ES-I3 (cell line): ENCODE results near the gene LDB1.

Source experiments
- H3K36me3 ChIP-seq: 2 replicates; pipeline ENCODE4 v1.6.1; 2013; ENCODE audit warnings: mild to moderate bottlenecking, low read length, control low read depth, moderate library complexity; ENCODE audit not compliant: insufficient read depth
- H3K4me1 ChIP-seq: 2 replicates; pipeline ENCODE4 v1.6.1; 2013; ENCODE audit warnings: mild to moderate bottlenecking, control low read depth, low read length; ENCODE audit not compliant: insufficient read depth
- H3K9ac ChIP-seq: 2 replicates; pipeline ENCODE4 v1.6.1; 2013; ENCODE audit warnings: low read depth, mild to moderate bottlenecking, low read length, moderate library complexity
- H3K9me3 ChIP-seq: 2 replicates; pipeline ENCODE4 v1.6.1; 2013; ENCODE audit warnings: mild to moderate bottlenecking, low read length, moderate library complexity; ENCODE audit not compliant: control insufficient read depth, insufficient read depth

Gene LDB1

DNA sequence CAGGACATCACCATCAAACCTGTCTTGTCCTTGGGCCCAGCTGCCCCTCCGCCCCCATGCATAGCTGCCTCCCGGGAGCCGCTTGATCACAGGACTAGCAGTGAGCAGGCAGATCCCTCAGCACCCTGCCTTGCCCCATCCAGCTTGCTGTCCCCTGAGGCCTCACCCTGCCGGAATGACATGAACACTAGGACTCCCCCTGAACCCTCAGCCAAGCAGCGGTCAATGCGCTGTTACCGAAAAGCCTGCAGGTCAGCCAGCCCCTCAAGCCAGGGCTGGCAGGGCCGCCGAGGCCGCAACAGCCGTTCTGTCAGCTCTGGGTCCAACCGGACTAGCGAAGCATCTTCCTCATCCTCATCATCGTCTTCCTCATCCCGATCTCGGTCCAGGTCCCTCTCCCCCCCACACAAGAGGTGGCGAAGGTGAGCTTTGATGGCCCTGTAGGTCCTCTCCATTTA lies 26.8 kb upstream of the LDB1 start:
- Histone ChIP-seq H3K9ac (no peak overlapping the region), H3K36me3 (peaks cover 50% of the 10 kb centered on the region)

DNA sequence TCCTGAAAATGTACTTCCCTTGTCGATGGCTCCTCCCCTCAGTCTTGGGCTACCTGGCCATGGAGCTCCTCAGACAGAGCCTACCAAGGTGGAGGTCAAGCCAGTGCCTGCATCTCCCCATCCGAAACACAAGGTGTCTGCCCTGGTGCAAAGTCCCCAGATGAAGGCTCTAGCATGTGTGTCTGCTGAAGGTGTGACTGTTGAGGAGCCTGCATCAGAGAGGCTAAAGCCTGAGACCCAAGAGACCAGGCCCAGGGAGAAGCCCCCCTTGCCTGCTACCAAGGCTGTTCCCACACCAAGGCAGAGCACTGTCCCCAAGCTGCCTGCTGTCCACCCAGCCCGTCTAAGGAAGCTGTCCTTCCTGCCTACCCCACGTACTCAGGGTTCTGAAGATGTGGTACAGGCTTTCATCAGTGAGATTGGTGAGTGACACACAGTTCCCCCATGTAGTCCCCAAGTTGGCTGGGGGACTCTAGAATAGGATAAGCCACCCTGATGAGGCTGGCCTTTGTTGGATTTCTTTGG lies 21.5 kb upstream of the LDB1 start:
- Histone ChIP-seq H3K4me1 (no peaks in the 10 kb centered on the region), H3K36me3 (peaks cover 53% of the 10 kb centered on the region), H3K9me3 (no peaks in the 10 kb centered on the region), H3K9ac (no peak overlapping the region)

More for the DNA sequence above, 26.8 kb upstream of the LDB1 start:
- H3K9me3 ChIP-seq, result no peaks in the 10 kb centered on the region
- peaks cover 5% of the 10 kb centered on the region; the same call in 1 of the 2 replicates for H3K4me1 ChIP-seq

DNA sequence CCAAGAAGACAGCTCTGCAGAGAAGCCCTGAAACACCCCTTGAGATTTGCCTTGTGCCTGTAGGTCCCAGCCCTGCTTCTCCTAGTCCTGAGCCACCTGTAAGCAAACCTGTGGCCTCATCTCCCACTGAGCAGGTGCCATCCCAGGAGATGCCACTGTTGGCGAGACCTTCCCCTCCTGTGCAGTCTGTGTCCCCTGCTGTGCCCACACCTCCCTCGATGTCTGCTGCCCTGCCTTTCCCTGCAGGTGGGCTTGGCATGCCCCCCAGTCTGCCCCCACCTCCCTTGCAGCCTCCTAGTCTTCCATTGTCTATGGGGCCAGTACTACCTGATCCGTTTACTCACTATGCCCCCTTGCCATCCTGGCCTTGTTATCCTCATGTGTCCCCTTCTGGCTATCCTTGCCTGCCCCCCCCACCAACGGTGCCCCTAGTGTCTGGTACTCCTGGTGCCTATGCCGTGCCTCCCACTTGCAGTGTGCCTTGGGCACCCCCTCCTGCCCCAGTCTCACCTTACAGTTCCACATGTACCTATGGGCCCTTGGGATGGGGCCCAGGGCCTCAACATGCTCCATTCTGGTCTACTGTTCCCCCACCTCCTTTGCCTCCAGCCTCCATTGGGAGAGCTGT lies 20.9 kb upstream of the LDB1 start:
- peaks cover 53% of the 10 kb centered on the region for H3K36me3 ChIP-seq
- no peak overlapping the region for H3K9ac ChIP-seq
- H3K9me3 ChIP-seq, result no peaks in the 10 kb centered on the region
- no peaks in the 10 kb centered on the region for H3K4me1 ChIP-seq

DNA sequence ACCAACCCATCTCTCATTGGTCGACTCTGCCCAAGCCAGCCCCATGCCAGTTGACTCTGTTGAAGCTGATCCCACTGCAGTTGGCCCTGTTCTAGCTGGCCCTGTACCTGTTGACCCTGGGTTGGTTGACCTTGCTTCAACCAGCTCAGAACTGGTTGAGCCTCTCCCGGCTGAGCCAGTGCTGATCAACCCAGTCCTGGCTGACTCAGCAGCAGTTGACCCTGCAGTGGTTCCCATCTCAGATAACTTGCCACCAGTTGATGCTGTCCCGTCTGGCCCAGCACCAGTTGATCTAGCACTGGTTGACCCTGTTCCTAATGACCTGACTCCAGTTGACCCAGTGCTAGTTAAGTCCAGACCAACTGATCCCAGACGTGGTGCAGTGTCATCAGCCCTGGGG lies 20.1 kb upstream of the LDB1 start:
- Histone ChIP-seq H3K4me1 (0 out of 2 replicates have a peak, but pooled peaks cover 8% of the 10 kb centered on the region), H3K36me3 (peaks cover 53% of the 10 kb centered on the region), H3K9ac (no peak overlapping the region), H3K9me3 (no peaks in the 10 kb centered on the region)

DNA sequence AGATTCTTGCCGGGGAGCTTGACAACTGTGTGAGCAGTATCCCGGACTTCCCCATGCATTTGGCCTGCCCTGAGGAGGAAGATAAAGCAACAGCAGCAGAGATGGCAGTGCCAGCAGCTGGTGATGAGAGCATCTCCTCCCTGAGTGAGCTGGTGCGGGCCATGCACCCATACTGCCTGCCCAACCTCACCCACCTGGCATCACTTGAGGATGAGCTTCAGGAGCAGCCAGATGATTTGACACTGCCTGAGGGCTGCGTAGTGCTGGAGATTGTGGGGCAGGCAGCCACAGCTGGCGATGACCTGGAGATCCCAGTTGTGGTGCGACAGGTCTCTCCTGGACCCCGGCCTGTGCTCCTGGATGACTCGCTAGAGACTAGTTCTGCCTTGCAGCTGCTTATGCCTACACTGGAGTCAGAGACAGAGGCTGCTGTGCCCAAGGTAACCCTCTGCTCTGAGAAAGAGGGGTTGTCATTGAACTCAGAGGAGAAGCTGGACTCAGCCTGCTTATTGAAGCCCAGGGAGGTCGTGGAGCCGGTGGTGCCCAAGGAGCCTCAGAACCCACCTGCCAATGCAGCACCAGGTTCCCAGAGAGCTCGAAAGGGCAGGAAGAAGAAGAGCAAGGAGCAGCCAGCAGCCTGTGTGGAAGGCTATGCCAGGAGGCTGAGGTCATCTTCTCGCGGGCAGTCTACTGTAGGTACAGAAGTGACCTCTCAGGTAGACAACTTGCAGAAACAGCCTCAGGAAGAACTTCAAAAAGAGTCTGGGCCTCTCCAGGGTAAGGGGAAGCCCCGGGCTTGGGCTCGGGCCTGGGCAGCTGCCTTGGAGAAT lies 19.3 kb upstream of the LDB1 start:
- Histone ChIP-seq H3K9ac (no peak overlapping the region), H3K9me3 (no peaks in the 10 kb centered on the region), H3K36me3 (peaks cover 47% of the 10 kb centered on the region), H3K4me1 (peaks cover 15% of the 10 kb centered on the region)

DNA sequence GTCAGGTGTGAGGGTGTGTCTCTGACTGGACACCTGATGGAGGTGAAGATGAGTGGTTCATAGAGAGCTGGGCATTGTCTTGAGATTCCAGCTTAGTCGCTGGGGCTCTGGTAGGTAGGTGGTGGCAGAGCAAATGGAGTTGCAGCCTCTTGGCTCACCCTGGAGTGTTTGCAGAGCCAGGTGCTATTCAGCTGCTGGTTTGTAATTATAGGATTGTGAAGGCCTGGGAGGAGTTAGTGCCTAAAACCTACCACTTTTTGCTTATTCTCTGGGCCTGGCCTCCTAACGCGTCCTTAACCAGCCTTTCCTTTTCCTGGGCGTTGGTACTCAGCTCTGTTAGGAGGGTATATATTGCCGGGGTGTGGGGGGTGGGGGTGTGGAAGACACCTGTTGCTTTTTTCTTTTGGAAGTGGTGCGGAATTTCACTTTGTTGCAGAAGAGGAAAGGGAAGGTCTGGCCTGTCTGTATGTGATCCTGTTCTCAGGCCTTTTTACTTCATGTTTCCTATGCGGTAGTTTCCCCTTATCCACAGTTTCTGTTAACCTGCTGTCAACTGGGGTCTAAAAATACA lies 15.9 kb upstream of the LDB1 start:
- no peak overlapping the region for H3K9ac ChIP-seq
- no peaks in the 10 kb centered on the region for H3K9me3 ChIP-seq
- peaks cover 19% of the 10 kb centered on the region for H3K4me1 ChIP-seq
- H3K36me3 ChIP-seq, result peaks cover 30% of the 10 kb centered on the region

DNA sequence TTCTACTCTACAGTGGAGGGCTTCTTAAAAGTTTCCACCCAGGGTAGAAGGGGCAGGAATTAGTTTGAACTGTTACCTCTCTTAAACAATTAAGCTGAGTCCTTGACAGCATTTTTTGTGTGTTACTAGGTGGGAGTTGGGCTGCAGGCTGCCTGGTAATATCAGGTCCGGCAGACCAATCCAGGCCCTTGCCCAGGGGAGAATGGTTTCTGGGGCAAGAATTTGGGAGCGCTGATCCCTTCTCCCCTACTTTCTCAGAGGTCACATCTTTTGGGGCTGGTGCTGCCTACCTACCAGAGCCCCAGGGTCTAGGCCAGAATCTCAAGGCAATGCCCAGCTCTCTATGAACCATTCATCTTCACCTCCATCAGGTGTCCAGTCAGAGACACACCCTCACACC lies 14.2 kb upstream of the LDB1 start:
- Histone ChIP-seq H3K4me1 (peaks cover 19% of the 10 kb centered on the region), H3K9me3 (no peaks in the 10 kb centered on the region), H3K36me3 (peaks cover 16% of the 10 kb centered on the region), H3K9ac (peak overlapping the region; percentile 97)

DNA sequence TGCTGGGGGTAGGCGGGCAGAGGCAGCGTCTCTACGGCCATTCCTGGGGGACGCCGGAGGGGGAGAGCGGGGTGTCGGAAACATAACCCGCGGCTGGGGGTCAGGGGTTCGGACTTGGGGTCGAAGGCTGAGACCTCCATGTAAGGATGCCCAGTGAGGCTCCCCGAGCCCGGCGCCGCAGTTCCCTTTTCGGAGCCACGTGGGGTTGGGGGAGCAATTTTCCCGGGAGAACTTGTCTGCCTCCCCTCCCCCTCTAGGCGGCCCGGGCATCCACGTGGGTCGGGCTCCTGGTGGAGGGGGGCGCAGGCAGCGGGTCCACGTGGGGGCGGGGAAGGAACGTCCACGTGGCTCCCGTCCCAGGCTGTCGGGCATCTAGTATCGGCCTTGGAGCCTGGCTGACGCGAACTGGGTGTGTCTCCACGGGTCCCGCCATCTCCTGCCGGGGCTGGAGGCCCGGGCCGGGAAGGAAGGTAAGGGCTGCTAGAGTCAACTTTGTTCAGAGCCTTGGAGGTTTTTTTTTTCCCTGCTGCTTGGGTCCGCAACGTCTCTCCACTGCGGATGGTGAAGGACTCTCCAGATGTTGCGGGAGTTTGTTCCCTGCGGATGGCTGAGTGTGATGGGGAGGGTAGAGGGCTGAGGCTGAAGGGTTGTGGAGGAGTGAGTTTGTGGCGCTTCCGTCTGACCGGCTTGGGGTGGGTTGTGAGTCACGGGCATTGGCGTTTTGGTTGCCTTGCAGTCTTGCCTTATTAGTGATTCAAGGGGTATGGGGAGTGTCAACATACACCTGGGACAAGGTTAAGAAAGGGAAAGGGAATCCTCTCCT lies 13.4 kb upstream of the LDB1 start:
- no peaks in the 10 kb centered on the region for H3K9me3 ChIP-seq
- peaks cover 19% of the 10 kb centered on the region for H3K4me1 ChIP-seq
- H3K9ac ChIP-seq, result peak overlapping the region; percentile 97
- peaks cover 10% of the 10 kb centered on the region for H3K36me3 ChIP-seq

DNA sequence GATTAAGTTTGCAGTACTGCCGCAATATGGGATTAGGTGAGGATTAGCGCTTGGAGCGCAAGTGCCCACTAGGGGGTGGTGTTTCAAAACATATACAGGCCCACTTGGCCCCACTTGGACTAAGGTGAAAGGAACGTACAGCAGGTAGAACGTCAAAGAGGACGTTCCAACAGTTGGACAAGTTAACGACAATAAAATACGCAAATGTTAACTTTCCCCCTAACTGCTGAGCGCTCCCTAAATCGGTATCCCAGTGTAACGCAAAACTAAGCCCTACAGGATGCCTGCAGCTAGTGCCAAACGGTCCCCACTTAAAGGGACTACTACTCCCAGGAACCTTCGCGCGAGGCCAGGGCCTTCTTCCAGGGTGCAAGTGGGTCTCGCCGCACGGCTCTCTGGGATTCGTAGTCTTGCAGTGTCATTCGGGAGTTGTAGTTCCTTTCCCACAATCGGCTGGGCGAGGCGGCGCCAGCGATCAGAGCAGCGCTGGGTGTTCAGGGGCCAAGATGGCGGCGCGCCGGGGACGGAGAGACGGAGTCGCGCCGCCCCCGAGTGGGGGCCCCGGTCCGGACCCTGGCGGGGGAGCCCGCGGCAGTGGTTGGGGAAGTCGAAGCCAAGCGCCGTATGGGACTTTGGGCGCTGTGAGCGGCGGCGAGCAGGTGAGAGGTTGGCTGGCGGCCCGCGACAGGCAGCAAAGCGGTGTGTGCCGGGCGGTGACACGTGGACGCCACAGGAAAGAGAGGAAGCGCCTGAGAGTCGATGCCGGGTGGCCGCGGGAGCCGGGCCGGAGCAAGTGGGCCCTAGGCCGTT lies 12.6 kb upstream of the LDB1 start, which contains the start of gene PPRC1:
TSS of gene PPRC1 (plus strand) at position 478 of the 810 bp plus-strand sequence. CDS start at position 507, 29 bp downstream.
- H3K4me1 ChIP-seq, result peaks cover 19% of the 10 kb centered on the region
- H3K9me3 ChIP-seq, result no peaks in the 10 kb centered on the region

DNA sequence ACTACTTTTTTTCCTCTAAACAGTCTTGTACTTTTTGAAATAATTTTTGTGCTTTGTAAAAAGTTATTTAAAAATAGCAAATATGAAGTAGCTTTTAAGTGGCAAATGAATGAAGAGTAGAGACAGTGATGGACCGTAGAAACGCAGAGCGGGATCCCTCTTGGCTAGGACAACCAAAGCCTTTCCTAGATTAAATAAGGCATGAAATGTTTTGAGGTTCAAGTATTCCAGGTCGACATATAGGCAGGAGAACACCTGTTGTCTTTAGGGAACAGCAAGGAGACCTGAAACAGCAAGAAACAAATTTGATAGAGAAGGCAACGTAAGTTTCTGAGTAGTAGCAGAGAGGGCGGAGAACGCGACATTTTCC lies 12.0 kb upstream of the LDB1 start:
- no peaks in the 10 kb centered on the region for H3K9me3 ChIP-seq
- H3K9ac ChIP-seq, result peak overlapping the region; percentile 97; the same call in 1 of the 2 replicates
- peaks cover 19% of the 10 kb centered on the region for H3K4me1 ChIP-seq

More for the DNA sequence above, 12.6 kb upstream of the LDB1 start, which contains the start of gene PPRC1:
- Histone ChIP-seq H3K9ac (peak within 1 kb of the TSS; percentile 97), H3K36me3 (peaks cover 2% of the 10 kb centered on the region)

DNA sequence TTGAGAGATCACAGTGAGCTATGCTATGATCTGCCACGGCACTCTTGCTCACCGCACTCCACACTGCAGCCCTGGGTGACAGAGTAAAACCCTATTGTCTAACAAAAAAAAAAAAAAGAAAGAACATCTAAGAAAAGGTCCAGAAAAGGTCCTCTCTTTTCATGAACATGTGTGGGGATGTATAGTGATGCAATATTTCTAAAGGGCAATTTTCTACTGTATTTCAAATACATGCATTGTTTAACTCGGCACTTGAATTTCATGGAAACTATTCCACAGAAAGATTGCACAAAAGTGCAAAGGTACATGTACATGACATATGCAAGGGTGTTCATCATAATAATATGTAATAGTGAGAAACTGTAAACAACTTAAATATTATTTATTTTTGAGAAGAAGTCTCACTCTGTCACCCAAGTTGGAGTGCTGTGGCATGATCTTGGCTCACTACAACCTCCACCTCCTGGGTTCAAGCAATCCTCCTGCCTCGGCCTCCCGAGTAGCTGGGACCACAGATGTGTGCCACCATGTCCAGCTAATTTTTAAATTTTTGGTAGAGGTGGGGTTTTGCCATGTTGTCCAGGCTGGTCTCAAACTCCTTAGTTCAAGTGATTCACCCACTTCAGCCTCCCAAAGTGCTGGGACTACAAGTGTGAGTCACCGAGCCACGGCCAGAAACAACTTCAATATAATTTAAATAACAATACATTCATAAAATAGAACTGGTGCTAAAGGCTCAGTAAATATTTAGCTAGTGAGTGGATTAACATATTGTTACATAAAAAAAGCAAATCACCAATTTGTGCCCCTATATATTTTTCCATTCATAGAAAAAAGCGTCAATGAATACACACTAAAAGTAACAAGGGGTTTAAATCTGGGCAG lies 11.4 kb upstream of the LDB1 start:
- peaks cover 19% of the 10 kb centered on the region for H3K4me1 ChIP-seq
- H3K9me3 ChIP-seq, result no peaks in the 10 kb centered on the region
- no peak overlapping the region for H3K9ac ChIP-seq
- H3K36me3 ChIP-seq, result no peaks in the 10 kb centered on the region

More for the DNA sequence above, 12.0 kb upstream of the LDB1 start:
- no peaks in the 10 kb centered on the region for H3K36me3 ChIP-seq

DNA sequence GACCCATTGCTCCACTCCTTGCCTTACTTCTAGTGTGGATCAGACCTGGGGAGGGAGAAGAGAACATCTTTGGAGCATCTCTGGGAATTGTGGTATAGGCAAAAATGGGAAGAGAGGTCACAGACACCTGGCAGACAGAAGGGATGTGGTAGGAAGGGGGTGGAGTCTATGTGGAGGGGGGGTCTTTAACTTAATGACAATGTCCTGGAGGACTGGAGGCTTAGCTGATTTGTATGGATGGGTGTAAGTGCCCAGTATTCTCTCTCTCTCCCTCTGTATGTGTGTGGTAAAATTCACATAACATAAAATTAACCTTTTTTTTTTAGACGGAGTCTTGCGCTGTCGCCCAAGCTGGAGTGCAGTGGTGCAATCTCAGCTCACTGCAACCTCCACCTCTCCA lies 3.1 kb upstream of the LDB1 start:
- H3K36me3 ChIP-seq, result no peaks in the 10 kb centered on the region
- H3K9me3 ChIP-seq, result no peaks in the 10 kb centered on the region
- H3K4me1 ChIP-seq, result peaks cover 27% of the 10 kb centered on the region
- H3K9ac ChIP-seq, result 0 out of 2 replicates have a peak overlapping the region, but pooled peaks have one; percentile 0
